Testis (tissue), 2 donors: ENCODE results near the gene CD63.

ENCODE experiments used
- CTCF ChIP-seq, 3 experiments: fragments of 450-650 bp in 2 of 3; fragments of 200-600 bp in 1 of 3; sonication (generic) in 1 of 3; IDR thresholded peaks; one replicate each; pipeline ENCODE4 v1.5.1; 2016 to 2019; ENCODE audit warnings: antibody characterized with exemption in 3 of 3, mild to moderate bottlenecking in 2 of 3, moderate library complexity in 1 of 3
- POLR2A ChIP-seq: fragments of 450-650 bp; IDR thresholded peaks from one replicate; pipeline ENCODE4 v1.6.1; 2017; ENCODE audit warnings: antibody characterized with exemption, mild to moderate bottlenecking, moderate library complexity

- no peak for TF ChIP-seq POLR2A
- no peak for TF ChIP-seq CTCF (IDR thresholded peaks at IDR 0.05)
These were observed 49.1 kb downstream of the CD63 start for GRCh38 chr12:55679691-55680090.
